ENCODE results near the gene TMEM256. TPM values are rescaled to one million over a fixed set of nuclear protein-coding genes. Genes with fewer than 3 reads are reported as not detected.

The TMEM256 gene
- total and polyA plus RNA-seq, 2 of the 8 experiments (the other 6 are each of a cell fraction or from before 2014, with no cell fraction given): 97.0 to 350 TPM

GRCh38 chr17:7356756-7357155 lies 47.1 kb downstream of the TMEM256 start:
- Histone ChIP-seq H2BK20ac (ENCODE audit: low read length) (no peak overlapping the region), H4K8ac (ENCODE audit: extremely low read depth, insufficient read depth, low read length) (no peak overlapping the region; the same call in 1 of the 2 replicates), H3K79me2 (ENCODE audit: control insufficient read depth in 1 of 2, insufficient read depth in 2 of 2, low read length in 2 of 2) (no peaks in the 10 kb centered on the region), H3K18ac (ENCODE audit: extremely low read depth, low read length) (0 out of 2 replicates have a peak overlapping the region, but pooled peaks have one; percentile 32), H3K4me1 (replicated peaks in 1 of 4; ENCODE audit: control insufficient read depth in 3 of 4, insufficient read depth in 4 of 4, low read length in 3 of 4) (peaks cover 0 to 8% (median 2%) of the 10 kb centered on the region in 4 experiments; a peak in 5 of 7 replicates), H4K91ac (replicated peaks; ENCODE audit: insufficient read length, low read length) (no peak overlapping the region), H2AK5ac (ENCODE audit: low read depth, low read length) (no peak overlapping the region), H3K23me2 (ENCODE audit: low read depth, low read length) (peaks cover 2% of the 10 kb centered on the region; the same call in 1 of the 2 replicates), H4K20me1 (replicated peaks in 1 of 2; ENCODE audit: control insufficient read depth in 1 of 2, insufficient read depth in 2 of 2, low read length in 2 of 2) (no peaks in the 10 kb centered on the region), H2BK120ac (replicated peaks; ENCODE audit: low read depth, low read length) (no peak overlapping the region), H3K4me2 (ENCODE audit: insufficient read depth in 1 of 2, low read depth in 2 of 2, low read length in 2 of 2) (peak overlapping the region in 1 of 2 experiments; percentile 3; a peak in 1 of 4 replicates), H3K9me3 (ENCODE audit: insufficient read depth in 2 of 2, low read depth in 1 of 2, low read length in 1 of 2) (no peaks in the 10 kb centered on the region), H2AFZ (ENCODE audit: low read length) (no peak overlapping the region), H2BK15ac (ENCODE audit: low read length) (peak overlapping the region; percentile 81; the same call in 1 of the 2 replicates), H3K14ac (ENCODE audit: insufficient read length) (no peak overlapping the region), H3K4me3 (ENCODE audit: extremely low read depth in 1 of 4, insufficient read depth in 2 of 4, low read depth in 3 of 4, low read length in 4 of 4) (peak overlapping the region in 1 of 4 experiments; percentile 45; a peak in 2 of 8 replicates), H3K9ac (replicated peaks in 1 of 4; ENCODE audit: extremely low read depth in 1 of 4, low read depth in 3 of 4, low read length in 3 of 4) (no peak overlapping the region), H3K56ac (replicated peaks; ENCODE audit: insufficient read length, low read depth, low read length) (no peak overlapping the region), H3K4ac (replicated peaks; ENCODE audit: insufficient read length, low read depth, low read length) (no peak overlapping the region), H3K27me3 (replicated peaks in 1 of 4; ENCODE audit: control insufficient read depth in 3 of 4, extremely low read depth in 1 of 4, insufficient read depth in 3 of 4, low read length in 3 of 4) (no peaks in the 10 kb centered on the region), H3K36me3 (ENCODE audit: control insufficient read depth in 2 of 4, insufficient read depth in 4 of 4, low read length in 3 of 4) (no peaks in the 10 kb centered on the region), H2BK12ac (ENCODE audit: low read depth, low read length) (no peak overlapping the region), H4K5ac (ENCODE audit: insufficient read length, low read depth, low read length) (no peak overlapping the region), H3K23ac (ENCODE audit: insufficient read length) (no peak overlapping the region), H3K27ac (ENCODE audit: low read depth, low read length) (no peak overlapping the region), H2BK5ac (ENCODE audit: low read depth, low read length) (no peak overlapping the region), H3K79me1 (ENCODE audit: low read depth, low read length) (no peaks in the 10 kb centered on the region)
- FAIRE-seq (no peak), DNase-seq (ENCODE audit: low read depth in 1 of 2, low spot score in 2 of 2) (no peak)
- TF ChIP-seq YY1 (IDR thresholded peaks at IDR 0.05; ENCODE audit: low read depth, low read length): no peak
- no peak for TF ChIP-seq POU5F1 (IDR thresholded peaks at IDR 0.05; ENCODE audit: low read depth, low read length)
- TF ChIP-seq SP2 (IDR thresholded peaks at IDR 0.05; ENCODE audit: low read length): no peak
- TF ChIP-seq HDAC2 (IDR thresholded peaks at IDR 0.05; ENCODE audit: borderline replicate concordance in 1 of 2, low read depth in 2 of 2, low read length in 2 of 2): no peak
- ChIA-PET POLR2A (ENCODE audit: partially characterized antibody) (interaction anchor here (0.7 to 2.2 kb wide), 8 partner anchors 11 to 128 kb away, joined by 3 to 8 read pairs (median 4); partner anchors contain the start of genes ACAP1, FGF11, POLR2A and SLC35G6), CTCF (ENCODE audit: partially characterized antibody) (interaction anchor here (0.6 to 6.5 kb wide), 29 partner anchors 11 to 216 kb away, joined by 3 to 56 read pairs (median 7); partner anchors contain the start of genes ACAP1, CHRNB1, NEURL4 and PLSCR3)
- WGBS, 2 experiments (ENCODE audit: extremely low coverage in 1 of 2, insufficient coverage in 1 of 2, insufficient read length in 1 of 2, insufficient replicate concordance in 2 of 2, low coverage in 1 of 2, low lambda C conversion rate in 2 of 2, missing lambda C conversion rate in 1 of 2): 81% methylated on average over 8 of the region's 8 CpGs; no CpG with 5 or more reads in 1 of the 2 experiments

All from H1 (cell line).